ENCODE measurements around the gene NACC2.

- TF ChIP-seq, protein P1, sequence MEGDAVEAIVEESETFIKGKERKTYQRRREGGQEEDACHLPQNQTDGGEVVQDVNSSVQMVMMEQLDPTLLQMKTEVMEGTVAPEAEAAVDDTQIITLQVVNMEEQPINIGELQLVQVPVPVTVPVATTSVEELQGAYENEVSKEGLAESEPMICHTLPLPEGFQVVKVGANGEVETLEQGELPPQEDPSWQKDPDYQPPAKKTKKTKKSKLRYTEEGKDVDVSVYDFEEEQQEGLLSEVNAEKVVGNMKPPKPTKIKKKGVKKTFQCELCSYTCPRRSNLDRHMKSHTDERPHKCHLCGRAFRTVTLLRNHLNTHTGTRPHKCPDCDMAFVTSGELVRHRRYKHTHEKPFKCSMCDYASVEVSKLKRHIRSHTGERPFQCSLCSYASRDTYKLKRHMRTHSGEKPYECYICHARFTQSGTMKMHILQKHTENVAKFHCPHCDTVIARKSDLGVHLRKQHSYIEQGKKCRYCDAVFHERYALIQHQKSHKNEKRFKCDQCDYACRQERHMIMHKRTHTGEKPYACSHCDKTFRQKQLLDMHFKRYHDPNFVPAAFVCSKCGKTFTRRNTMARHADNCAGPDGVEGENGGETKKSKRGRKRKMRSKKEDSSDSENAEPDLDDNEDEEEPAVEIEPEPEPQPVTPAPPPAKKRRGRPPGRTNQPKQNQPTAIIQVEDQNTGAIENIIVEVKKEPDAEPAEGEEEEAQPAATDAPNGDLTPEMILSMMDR (IDR thresholded peaks at IDR 0.05; ENCODE audit: low read depth, low read length, poor library complexity, severe bottlenecking): no peak
- TF ChIP-seq EZH2phosphoT487 (IDR thresholded peaks at IDR 0.05; ENCODE audit: borderline replicate concordance, low read length): no peak
These were observed 12.3 kb upstream of the NACC2 start for GRCh38 chr9:136107155-136107952.

All from DOHH2 (cell line).